Activated CD4-positive, CD25-positive, alpha-beta regulatory T cell treated with anti-CD3 and anti-CD28 coated beads, Interleukin-2, amount 50 U/mL, for 72 hours (primary cell): ENCODE data around the gene CEP350.
"Not testable (repeated sequence)": the region's sequence is repeated elsewhere in the genome, so short reads cannot be mapped to it uniquely, and the experiment has no call there.

Source experiments
- DNase-seq: peaks from one replicate; pipeline ENCODE4 v3.0.0; 2021

CEP350 gene

GRCh38 chr1:179996099-179996498 lies 41.5 kb downstream of the CEP350 start:
- no peak for DNase-seq

- DNase-seq: no peak
These were observed 46.0 kb downstream of the CEP350 start for GRCh38 chr1:180000575-180000974.

GRCh38 chr1:180002437-180002836 lies 47.8 kb downstream of the CEP350 start:
- no peak for DNase-seq

GRCh38 chr1:180003026-180003695 lies 48.6 kb downstream of the CEP350 start:
- DNase-seq: no peak

- not testable (repeated sequence) for DNase-seq
These were observed 52.2 kb downstream of the CEP350 start for GRCh38 chr1:180006762-180007161.

- no peak for DNase-seq
These were observed 65.4 kb downstream of the CEP350 start for GRCh38 chr1:180020017-180020416.

GRCh38 chr1:180026556-180026955 lies 71.9 kb downstream of the CEP350 start:
- no peak for DNase-seq

- DNase-seq: no peak
These were observed 73.4 kb downstream of the CEP350 start for GRCh38 chr1:180027949-180028445.

- no peak for DNase-seq
These were observed 74.3 kb downstream of the CEP350 start for GRCh38 chr1:180028864-180029263.

- no peak for DNase-seq
These were observed 75.0 kb downstream of the CEP350 start for GRCh38 chr1:180029524-180030135.

- DNase-seq: no peak
These were observed 77.1 kb downstream of the CEP350 start for GRCh38 chr1:180031664-180032063.

- no peak for DNase-seq
These were observed 78.8 kb downstream of the CEP350 start for GRCh38 chr1:180033390-180033789.

- DNase-seq: no peak
These were observed 85.4 kb downstream of the CEP350 start for GRCh38 chr1:180040034-180040433.

GRCh38 chr1:180041582-180041981 lies 87.0 kb downstream of the CEP350 start:
- DNase-seq: no peak

GRCh38 chr1:180042988-180043622 lies 88.5 kb downstream of the CEP350 start:
- DNase-seq: no peak

GRCh38 chr1:180043785-180044184 lies 89.2 kb downstream of the CEP350 start:
- no peak for DNase-seq

- DNase-seq: no peak
These were observed 92.1 kb downstream of the CEP350 start for GRCh38 chr1:180046674-180047073.

- DNase-seq: no peak
These were observed 99.3 kb downstream of the CEP350 start for GRCh38 chr1:180053594-180054567.

- DNase-seq: no peak
These were observed 103.3 kb downstream of the CEP350 start for GRCh38 chr1:180057883-180058396.

GRCh38 chr1:180061019-180061418 lies 106.4 kb downstream of the CEP350 start:
- no peak for DNase-seq

- no peak for DNase-seq
These were observed 107.9 kb downstream of the CEP350 start for GRCh38 chr1:180062452-180062971.

- DNase-seq: no peak
These were observed 110.8 kb downstream of the CEP350 start for GRCh38 chr1:180065408-180065807.
